ENCODE data around the gene ADSL.

The ADSL gene

DNA sequence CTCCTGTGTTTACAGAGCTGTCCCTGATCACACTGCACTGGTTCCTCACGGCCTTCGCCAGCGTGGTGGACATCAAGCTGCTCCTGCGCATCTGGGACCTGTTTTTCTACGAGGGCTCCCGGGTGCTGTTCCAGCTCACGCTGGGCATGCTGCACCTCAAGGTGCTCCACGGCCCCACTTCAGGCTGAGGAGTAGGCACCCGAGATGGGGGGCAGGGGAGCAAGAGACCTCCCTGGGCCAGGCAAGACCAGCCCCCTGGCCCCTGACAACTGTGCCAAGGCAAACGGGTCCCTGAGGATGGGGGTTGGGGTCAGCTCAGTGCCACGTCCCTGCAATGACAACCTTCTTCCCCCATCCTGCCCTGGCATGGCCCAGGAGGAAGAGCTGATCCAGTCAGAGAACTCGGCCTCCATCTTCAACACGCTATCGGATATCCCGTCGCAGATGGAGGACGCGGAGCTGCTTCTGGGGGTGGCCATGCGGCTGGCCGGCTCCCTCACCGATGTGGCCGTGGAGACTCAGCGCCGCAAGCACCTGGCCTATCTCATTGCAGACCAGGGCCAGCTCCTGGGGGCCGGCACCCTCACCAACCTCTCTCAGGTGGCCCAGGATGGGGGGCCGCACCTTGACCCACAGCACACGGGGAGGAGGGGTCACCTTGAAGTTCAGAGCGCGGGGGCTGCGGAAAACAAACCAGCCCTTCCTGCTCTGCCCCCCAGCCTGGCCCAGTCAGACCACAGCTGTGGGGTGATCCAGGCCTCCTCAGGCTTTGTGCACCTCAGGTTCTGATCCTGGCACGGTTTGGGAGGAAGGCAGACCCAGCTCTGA, 60.0 kb downstream of the ADSL start:
- no peak for DNase-seq

DNA sequence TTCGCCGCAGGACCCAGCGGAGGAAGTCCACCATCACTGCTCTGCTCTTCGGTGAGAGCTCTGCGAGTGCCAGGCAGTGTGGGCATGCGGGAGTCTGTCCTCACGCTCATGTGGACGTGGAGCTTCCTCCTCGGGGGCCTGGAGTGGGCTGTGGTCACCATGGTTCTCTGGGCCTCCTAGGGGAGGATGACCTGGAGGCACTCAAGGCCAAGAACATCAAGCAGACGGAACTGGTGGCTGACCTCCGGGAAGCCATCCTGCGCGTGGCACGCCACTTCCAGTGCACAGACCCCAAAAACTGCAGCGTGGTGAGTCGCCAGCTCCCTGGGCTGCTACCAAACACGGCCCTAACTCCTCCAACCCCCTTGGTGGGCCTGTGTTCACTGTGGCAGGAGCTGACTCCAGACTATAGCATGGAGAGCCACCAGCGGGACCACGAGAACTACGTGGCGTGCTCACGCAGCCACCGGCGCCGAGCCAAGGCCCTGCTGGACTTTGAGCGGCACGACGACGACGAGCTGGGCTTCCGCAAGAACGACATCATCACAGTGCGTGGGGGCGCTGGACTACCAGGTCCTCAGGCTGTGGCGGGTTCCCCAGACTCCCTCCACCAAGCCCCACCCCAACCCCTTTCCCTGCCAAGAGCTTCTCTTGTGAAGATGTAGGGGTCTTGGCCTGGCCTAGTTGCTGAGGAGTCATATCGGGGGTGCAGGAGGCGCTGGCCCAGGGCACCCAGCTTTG, 60.9 kb downstream of the ADSL start:
- no peak for DNase-seq

DNA sequence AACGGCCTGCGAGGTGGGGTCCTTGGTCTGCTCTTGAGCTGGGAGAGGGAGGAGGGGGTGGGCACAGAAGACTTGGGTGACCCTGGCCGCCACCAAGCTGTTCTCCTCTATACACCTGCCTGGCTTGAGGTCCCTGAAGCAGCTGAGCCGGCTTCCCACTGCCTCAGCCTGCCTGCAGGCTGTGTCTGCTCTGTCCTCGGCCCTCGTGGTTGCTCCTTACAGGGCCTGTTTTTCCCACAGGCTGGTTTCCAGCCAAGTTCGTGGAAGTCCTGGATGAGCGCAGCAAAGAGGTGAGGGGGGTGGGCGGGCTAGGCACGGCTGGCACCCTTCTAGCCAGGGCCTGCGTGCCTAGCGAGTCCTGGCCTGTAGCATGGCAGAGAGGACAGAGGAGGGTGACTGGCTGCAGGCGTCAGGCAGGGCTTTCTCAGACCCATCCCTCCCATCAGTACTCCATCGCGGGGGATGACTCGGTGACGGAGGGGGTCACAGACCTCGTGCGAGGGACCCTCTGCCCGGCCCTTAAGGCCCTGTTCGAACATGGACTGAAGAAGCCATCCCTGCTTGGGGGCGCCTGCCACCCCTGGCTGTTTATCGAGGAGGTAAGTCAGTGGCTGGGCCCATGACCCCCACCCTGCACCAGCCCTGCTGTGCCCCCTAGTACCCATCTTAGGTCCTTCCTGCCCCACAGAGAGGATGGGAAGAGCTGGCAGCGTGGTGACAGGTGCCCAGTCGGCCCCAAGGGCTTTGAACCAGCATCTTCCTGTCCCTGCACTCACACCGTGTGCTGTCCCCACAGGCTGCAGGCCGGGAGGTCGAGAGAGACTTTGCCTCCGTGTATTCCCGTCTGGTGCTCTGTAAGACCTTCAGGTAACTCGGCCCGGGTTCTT, 61.8 kb downstream of the ADSL start:
- DNase-seq: no peak

DNA sequence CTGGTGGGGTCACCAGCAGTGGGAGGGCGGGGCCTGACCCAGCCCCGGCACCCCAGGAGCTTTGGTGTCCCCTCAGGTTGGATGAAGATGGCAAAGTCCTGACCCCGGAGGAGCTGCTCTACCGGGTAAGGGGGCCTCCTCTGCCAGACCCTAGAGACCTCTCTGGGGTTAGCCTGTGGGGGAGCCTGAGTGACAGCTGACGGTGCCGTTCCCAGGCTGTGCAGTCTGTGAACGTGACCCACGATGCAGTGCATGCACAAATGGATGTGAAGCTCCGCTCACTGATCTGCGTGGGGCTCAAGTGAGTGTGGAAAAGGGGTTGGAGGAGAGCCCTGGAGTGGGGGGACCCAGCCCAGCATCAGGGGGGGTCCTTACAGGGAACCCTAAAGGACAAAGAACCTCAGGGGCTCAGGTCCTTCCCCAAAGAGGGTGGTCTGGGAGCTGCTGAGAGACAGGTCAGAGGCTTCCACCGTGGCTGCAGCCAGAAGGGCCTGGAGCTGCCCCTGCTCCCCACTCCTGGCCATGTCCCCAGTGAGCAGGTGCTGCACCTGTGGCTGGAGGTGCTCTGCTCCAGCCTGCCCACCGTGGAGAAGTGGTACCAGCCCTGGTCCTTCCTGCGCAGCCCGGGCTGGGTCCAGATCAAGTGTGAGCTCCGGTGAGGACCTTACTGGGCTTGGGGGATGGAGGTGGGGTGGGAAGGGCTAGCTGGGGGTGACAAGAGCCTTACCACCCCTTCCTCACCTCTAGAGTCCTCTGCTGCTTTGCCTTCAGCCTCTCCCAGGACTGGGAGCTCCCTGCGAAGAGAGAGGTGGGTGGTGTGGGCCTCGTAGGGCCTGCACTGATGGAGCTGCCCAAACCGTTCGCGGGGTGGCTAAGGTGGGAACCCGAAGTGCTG, 62.7 kb downstream of the ADSL start:
- no peak for DNase-seq

DNA sequence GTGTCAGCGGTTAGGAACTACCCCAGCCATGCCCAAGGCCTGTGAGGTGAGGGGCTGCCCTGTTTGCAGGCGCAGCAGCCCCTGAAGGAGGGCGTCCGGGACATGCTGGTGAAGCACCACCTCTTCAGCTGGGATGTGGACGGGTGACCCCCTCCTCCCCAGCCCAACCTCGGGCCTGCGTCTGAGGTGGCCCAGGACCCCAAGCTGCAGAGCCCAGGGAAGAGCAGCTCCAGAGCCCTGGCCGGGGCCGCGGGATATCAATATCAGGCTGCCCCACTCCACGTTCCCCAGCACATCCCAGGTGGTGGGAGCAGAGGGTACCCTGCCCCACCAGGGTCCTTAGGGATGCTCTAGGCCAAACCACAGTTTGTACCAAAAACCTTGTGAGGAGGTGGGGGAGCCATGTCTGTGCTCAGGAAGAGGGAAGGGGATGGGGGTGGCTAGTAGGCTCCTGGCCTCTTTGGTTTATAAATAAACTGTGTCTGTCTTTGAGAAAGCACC, 63.4 kb downstream of the ADSL start:
- DNase-seq: no peak

DNA sequence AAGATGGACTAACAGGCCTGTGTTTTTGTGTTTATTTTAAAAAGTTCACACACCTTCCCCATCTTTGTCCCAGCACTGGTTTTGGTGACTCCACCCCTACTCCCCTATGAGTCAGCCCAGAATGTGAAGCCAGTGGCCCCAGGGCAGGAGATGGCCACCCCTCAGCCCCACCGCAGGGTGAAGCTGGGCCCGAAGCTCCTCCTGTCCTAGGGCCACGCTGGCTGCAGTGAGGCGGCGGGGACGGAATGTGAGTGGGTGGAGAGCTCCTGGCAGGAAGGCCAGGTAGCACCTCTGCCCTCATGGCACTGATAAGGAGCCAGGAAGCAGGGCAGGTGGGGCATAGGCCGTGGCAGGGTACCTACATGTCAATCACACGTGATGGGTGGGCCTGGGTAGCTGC, 64.0 kb downstream of the ADSL start:
- no peak for DNase-seq

DNA sequence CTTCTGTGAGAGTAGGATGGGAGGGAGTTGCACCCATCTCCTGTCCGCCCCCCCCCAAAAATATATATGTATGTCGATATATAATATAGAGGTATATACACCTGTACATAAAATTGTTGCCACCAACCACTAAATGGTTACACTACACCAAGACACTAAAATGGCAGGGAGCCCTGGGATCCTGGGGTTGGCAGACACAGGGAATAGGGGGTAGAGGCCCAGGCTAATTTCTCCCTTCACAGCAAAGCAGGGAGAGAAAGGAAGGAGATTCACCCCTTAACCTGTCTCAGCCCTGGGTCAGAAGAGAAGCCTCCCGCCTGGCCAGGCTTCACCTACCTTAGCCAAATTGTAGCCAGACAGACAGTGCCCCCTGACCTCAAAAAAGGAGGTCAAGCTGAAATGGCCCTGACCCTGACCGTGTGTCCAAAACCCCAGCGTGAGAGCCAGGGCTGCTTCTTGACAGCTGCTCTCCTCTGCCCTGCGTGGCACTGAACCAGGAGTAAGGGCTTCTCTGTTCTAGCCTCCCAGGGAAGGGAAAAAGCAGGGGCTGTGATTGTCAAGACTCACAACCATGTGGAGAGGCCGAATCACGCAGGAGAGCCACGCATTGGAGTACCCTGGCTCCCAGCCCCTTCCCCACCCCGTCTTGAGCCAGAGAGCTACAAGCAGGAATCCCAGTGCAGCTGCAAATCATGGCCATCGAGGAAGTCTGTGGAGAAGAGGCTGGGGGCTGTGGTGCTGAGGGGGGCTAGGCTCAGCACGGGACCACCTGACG, 64.6 kb downstream of the ADSL start:
- DNase-seq: no peak

DNA sequence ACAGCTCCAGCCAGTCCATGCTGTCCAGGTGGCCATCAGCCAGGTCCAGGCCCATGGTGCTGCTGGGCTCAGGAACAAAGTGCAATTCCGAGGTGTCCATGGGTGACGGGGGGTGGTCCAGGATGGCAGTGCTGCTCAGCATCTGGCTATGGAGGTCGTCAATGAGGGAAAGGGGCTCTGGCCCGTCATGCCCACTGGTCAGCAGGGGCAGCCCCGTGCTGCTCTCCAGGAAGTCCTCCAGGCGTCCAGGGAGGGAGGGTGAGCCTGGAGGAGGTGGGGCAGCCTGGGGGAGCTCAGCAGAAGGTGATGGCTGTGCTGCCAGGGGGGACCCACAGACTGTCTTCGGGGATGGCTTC, 65.2 kb downstream of the ADSL start:
- DNase-seq: no peak

DNA sequence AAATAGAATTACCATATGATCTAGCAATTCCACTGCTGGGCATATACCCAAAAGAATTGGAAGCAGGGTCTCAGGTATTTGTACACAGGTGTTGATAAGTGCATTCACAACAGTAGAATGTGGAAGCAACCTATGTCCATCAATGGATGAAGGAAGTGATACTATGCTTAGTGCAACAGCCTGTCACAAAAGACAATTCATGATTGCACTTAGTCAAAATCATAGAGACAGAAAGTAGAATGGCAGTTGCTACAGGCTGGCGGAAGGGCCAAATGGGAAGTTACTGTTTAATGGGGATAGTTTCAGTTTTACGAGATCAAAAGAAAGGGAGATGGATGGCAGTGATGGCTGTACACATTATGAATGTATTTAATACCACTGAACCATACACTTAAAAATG, 66.1 kb downstream of the ADSL start:
- DNase-seq: no peak

DNA sequence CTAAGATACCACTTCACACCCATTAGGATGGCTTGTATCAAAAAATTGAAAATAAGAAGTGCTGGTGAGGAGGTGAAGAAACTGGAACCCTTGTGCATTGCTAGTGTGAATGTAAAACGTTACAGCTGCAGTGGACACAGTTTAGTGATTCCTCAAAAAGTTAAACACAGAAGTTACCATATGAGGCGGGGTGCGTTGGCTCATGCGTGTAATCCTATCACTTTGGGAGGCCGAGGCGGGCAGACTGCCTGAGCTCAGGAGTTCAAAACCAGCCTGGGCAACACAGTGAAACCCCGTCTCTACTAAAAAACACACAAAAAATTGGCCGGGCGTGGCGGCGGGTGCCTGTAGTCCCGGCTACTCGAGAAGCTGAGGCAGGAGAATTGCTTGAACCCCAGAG, 67.6 kb downstream of the ADSL start:
- DNase-seq: no peak

DNA sequence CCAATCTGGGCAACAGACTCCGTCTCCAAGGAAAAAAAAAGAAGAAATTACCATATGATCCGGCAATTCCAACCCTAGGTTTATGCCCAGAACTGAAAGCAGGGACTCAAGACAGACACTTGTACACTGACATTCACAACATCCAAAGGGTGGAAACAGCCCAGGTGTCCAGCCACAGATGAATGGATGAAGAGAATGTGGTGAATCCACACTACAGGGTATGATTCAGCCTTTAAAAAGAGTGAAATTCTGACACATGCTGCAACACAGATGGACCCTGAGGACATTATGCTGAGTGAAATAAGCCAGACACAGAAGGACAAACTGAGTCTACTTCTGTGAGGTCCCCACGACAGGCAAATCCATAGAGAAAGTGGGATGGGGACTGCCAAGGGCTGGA, 68.0 kb downstream of the ADSL start:
- DNase-seq: no peak

DNA sequence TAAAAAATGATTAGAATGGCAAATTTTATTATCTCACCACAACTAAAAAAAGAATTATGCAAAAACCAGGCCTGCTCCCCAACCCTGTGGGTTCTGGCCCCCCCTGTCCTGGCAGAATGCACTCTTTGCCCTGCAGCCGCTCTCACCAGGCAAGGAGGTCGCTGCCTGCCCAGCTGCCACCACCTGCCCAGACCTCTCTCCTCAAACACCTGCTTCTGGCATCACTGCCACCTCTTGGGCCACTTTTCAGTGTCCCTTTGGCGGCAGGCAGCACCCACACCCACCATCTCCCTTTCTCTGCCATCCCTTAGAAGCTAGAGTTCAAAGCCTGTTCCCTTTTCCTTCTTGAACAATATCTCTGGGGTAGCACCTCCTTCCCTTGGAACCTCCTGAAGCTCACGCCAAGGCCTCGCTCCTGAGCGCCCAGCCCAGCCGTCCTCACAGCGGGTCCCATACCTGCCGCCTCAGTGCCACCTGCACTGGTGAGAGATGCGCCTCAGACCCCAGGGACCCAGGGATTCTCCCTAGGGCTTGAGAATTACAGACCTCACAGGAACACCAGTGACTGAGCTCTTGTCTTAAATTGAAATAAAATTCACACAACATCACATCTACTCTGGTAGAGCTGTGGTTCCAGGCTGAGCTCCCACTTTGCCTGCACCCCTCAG, 68.7 kb downstream of the ADSL start:
- no peak for DNase-seq

DNA sequence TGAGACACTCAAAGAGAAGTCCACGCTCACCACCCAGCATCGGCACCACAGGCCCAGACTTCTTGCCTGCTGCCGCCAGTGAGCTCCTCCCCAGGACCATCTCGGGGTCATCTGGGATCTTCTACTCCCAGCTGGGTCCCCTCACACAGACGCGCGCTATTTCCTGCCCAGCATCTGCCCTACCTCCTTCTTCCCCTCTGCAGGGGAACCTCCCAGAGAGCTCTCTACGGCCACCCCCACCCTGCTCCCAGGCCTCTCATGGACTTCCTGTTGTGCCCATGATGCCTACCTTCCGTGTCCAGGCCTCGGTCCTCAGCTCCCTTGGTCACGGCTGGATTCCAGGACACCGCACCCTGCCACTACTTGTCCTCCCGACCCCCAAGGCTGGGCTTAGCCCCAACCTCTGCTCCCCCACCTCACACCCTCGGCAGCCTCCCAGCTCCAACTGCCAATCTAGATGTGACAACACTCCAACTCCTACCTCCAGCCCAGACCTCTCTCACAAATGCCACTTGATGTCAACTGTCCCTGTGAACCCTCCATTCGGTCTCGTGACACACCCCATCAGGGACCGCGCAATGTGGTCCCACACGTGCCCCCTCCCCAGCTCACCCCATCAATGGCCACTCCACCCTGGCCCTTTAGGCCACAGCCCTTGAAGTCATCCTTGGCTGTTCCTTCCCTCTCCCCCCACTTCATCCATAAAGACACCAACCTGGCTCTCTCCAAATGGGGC, 69.4 kb downstream of the ADSL start:
- DNase-seq: no peak

DNA sequence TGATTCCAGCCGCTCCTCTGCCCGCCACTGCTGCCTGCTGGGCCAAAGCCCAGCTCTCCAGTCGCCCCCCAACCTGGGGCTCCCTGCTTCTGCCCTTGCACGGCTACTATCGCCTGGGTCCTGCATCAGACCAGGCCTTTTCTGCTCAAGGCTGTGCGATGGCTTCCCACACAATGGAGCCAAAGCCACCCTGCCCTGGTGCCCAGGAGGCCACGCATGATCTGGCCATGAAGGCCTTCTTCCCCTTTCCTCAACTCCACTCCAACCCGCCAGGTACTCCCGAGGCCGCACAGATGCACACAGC, 69.9 kb downstream of the ADSL start:
- DNase-seq: no peak

DNA sequence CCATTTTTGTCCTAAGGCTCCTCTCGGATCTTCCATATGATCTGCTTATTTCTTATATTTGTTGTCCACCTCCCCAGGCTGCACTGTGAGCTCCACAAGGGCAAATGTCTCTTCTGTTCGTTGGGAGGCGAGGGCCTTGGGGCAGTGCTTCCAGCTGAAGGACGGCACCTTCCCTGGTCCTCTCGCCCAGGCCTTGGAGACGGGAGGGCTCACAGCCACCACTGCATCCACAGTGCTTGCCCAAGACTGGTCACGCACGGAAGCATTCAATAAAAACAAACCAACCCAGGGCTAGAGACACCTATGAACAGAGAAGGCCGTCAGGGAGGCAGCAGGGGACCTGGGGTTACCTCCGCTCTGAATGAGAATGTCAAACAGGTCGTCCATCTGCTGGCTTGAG, 70.3 kb downstream of the ADSL start:
- no peak for DNase-seq

DNA sequence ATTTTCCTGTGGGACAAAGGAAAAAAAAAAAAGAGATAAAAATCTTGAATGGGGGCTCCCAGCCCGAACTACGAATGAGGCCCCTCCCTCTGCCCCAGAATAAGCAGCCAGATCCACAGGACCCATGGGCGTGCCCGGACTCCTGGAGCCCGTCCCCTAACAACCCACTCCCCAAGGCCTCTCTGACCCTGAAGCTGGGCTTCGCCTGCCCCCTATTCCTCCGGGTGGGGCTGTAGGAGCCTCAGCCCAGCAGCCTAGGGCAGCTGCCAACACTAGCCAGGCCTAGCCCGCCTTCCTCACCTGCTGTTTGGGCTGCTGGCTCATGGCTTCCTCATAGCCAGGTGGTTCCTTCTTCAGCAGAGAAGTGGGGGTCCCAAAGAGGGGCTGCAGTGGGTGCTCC, 70.7 kb downstream of the ADSL start:
- no peak for DNase-seq

DNA sequence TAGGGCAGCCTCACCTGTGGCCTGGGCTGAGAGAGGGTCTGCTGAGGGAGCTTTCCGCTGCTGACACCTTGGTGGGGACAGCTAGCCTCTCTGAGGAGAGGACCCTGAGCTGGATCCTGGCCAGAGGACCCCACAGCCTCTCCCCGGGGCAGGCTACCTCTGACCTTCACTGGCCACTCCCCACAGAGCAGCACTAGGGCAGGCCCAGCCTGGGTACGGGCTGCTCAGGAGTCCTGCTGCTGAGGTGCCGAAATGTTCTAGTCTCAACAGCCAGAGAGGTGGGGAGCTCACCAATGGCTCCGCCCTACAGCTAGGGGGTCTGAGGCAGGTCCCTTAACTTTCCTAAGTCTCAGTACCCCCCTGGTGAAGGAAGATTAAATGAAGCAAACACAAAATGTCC, 71.6 kb downstream of the ADSL start:
- DNase-seq: no peak

DNA sequence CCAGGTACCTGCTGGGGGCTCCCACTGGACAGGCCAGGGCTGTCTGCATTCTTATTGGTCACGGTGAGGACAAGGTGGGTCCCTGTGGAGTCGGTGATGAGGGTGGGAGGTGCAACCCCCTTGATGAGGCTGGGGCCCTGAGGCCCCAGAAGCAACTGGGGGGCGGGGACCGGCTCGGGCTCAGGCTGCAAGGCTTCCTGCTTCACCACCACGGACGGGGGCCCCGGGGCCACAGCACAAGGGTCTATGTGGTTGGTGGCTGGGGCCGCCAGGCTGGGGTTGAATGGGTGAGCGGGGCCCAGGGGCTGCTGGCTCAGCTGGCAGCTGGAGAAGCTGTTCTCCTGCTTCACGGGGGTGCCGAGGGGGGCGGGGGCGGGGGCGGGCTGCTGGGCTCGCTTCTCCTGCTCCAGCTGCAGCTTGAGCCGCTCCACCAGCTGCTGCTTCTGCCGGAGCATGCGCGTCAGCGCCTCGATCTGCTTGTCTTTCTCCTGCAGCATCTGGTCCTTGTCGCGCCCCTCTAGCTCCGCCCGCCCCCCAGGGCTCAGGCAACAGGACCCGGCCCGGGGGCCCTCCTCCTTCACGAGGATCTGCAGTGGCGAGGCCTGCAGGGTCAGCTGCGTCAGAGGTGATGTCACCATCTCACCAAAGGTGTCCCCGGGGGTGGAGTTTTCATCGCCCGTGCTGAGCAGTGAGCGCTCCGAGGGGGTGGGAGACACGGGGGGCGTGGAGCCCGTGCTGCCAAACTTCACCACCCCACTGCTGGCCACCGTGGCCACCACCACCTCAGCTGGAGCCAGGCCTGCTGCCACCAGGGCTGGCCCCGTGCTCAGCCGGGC, 72.3 kb downstream of the ADSL start:
- DNase-seq: no peak

DNA sequence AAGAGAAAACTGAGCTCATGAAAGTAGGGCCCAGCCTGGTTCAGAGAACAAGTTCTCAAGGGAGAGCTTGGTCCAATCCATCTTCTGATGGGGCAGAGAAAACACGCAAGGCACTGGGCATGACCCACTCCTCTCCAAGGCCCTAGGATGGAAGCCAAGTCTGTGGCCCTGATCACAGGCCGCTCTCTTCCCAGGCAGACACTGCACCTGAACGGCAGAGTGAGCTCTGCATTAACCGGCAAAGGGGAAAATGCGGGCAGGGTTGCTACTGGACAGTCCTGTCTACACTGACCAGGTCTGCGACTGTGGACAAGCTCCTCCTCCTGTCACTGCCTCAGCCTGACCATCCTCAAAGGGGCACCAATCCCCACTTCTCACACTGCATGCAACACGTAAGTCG, 73.4 kb downstream of the ADSL start:
- no peak for DNase-seq
